ENCODE data around the gene BTBD2.

DNA sequence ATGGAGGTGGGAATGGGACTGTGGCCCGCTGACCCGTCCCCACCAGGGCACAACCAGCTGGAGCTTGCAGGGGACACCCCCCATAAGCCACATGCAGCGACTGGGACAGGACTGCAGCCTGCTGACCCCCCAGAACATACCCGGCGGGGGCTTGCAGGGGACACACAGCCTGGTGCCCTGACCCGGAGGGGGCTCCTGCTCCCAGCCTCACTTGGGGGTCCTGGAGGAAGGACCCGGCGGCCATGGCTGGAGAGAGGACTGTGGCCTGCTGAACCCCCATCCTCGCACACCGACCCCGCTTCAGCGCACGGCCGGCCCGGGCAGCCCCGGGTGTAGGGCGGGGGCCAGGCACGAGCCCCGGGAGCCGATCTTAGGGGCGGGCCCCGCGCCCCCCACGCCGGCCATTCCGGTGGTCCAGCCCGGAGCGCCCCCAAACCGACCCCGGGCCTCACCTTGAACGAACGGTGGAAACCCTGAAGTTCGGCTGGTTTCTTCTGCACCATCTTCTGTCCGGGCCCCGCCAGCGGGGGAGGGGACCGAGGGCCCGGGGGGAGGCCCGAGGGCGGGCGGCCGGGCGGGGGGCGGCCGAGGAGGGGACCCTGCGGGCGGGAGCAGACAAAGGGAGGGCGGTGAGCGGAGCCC, 35.0 kb upstream of the BTBD2 start:
- TF ChIP-seq ZFP3 (CRISPR knock-in tag; IDR thresholded peaks at IDR 0.05) (no peak), ZNF70 (CRISPR knock-in tag; IDR thresholded peaks at IDR 0.05) (no peak), ZNF565 (CRISPR knock-in tag; conservative IDR thresholded peaks at IDR 0.05; ENCODE audit: low read depth) (no peak), TCF4 (CRISPR knock-in tag; IDR thresholded peaks at IDR 0.05; ENCODE audit: borderline replicate concordance) (no peak), ISL1 (CRISPR knock-in tag; IDR thresholded peaks at IDR 0.05) (no peak), ZC3H10 (CRISPR knock-in tag; IDR thresholded peaks at IDR 0.05) (no peak), ARNTL (CRISPR knock-in tag; IDR thresholded peaks at IDR 0.05; ENCODE audit: borderline replicate concordance, low read depth) (no peak)
- TF ChIP-seq, protein P1, sequence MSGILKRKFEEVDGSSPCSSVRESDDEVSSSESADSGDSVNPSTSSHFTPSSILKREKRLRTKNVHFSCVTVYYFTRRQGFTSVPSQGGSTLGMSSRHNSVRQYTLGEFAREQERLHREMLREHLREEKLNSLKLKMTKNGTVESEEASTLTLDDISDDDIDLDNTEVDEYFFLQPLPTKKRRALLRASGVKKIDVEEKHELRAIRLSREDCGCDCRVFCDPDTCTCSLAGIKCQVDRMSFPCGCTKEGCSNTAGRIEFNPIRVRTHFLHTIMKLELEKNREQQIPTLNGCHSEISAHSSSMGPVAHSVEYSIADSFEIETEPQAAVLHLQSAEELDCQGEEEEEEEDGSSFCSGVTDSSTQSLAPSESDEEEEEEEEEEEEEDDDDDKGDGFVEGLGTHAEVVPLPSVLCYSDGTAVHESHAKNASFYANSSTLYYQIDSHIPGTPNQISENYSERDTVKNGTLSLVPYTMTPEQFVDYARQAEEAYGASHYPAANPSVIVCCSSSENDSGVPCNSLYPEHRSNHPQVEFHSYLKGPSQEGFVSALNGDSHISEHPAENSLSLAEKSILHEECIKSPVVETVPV (CRISPR knock-in tag; IDR thresholded peaks at IDR 0.05): no peak
- TF ChIP-seq, protein P2, sequence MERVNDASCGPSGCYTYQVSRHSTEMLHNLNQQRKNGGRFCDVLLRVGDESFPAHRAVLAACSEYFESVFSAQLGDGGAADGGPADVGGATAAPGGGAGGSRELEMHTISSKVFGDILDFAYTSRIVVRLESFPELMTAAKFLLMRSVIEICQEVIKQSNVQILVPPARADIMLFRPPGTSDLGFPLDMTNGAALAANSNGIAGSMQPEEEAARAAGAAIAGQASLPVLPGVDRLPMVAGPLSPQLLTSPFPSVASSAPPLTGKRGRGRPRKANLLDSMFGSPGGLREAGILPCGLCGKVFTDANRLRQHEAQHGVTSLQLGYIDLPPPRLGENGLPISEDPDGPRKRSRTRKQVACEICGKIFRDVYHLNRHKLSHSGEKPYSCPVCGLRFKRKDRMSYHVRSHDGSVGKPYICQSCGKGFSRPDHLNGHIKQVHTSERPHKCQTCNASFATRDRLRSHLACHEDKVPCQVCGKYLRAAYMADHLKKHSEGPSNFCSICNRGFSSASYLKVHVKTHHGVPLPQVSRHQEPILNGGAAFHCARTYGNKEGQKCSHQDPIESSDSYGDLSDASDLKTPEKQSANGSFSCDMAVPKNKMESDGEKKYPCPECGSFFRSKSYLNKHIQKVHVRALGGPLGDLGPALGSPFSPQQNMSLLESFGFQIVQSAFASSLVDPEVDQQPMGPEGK (CRISPR knock-in tag; IDR thresholded peaks at IDR 0.05; ENCODE audit: borderline replicate concordance): no peak
